SKM-1 treated with dmso at 0.1 percent for 144 hours (cell line): ENCODE measurements around the gene CBFA2T3.
"Not testable (repeated sequence)": the region's sequence is repeated elsewhere in the genome, so short reads cannot be mapped to it uniquely, and the experiment has no call there.

Source experiments
- DNase-seq: peaks from one replicate; lab custom pipeline; 2025; ENCODE audit not compliant: unreplicated experiment; lab: John Stamatoyannopoulos, UW

CBFA2T3 gene

GRCh38 chr16:88894681-88895300 lies 82.2 kb downstream of the CBFA2T3 start:
- no peak for DNase-seq

GRCh38 chr16:88894266-88894665 lies 82.7 kb downstream of the CBFA2T3 start:
- not testable (repeated sequence) for DNase-seq

GRCh38 chr16:88893127-88893968 lies 83.7 kb downstream of the CBFA2T3 start:
- no peak for DNase-seq

GRCh38 chr16:88892065-88892464 lies 84.9 kb downstream of the CBFA2T3 start:
- DNase-seq, result no peak

- DNase-seq, result no peak
These were observed 85.9 kb downstream of the CBFA2T3 start for GRCh38 chr16:88891083-88891482.

- not testable (repeated sequence) for DNase-seq
These were observed 87.2 kb downstream of the CBFA2T3 start for GRCh38 chr16:88889702-88890352.

GRCh38 chr16:88888461-88889387 lies 88.3 kb downstream of the CBFA2T3 start:
- no peak for DNase-seq

- no peak for DNase-seq
These were observed 89.0 kb downstream of the CBFA2T3 start for GRCh38 chr16:88888057-88888456.

- DNase-seq, result no peak
These were observed 90.0 kb downstream of the CBFA2T3 start for GRCh38 chr16:88886845-88887521.

GRCh38 chr16:88886420-88886844 lies 90.6 kb downstream of the CBFA2T3 start:
- DNase-seq, result no peak

GRCh38 chr16:88885693-88886280 lies 91.2 kb downstream of the CBFA2T3 start:
- DNase-seq, result no peak

GRCh38 chr16:88884569-88885271 lies 92.3 kb downstream of the CBFA2T3 start:
- DNase-seq, result no peak

GRCh38 chr16:88883946-88884345 lies 93.1 kb downstream of the CBFA2T3 start:
- DNase-seq, result no peak

- no peak for DNase-seq
These were observed 93.7 kb downstream of the CBFA2T3 start for GRCh38 chr16:88883117-88883895.

- no peak for DNase-seq
These were observed 94.5 kb downstream of the CBFA2T3 start for GRCh38 chr16:88882358-88883030.

GRCh38 chr16:88881675-88882357 lies 95.2 kb downstream of the CBFA2T3 start:
- no peak for DNase-seq

- no peak for DNase-seq
These were observed 95.9 kb downstream of the CBFA2T3 start for GRCh38 chr16:88881007-88881615.
